Measurements from ENCODE around the gene PSMB2.

Gene PSMB2

DNA sequence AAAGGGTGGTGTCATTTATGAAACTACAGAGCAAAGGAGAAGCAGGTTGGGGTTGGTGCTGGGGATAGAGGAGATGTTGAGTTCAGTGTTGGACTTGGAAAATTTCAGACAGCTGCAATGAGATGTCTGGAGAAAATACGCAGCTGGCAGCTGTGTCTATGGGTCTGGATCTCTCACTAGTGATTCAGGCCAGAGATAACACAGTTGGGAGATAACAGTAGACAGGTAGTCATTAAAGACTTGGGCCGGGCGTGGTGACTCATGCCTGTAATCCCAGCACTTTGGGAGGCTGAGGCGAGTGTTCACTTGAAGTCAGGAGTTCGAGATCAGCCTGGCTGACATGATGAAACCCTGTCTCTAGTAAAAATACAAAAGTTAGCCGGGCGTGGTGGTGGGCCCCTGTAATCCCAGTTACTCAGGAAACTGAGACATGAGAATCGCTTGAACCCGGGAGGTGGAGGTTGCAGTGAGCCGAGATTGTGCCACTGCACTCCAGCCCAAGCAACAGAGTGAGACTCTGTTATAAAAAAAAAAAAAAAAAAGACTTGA lies 70.7 kb downstream of the PSMB2 start:
- no peak for DNase-seq

- DNase-seq = no peak
Observed at GRCh38 chr1:35569936-35570335, 71.4 kb downstream of the PSMB2 start.

DNA sequence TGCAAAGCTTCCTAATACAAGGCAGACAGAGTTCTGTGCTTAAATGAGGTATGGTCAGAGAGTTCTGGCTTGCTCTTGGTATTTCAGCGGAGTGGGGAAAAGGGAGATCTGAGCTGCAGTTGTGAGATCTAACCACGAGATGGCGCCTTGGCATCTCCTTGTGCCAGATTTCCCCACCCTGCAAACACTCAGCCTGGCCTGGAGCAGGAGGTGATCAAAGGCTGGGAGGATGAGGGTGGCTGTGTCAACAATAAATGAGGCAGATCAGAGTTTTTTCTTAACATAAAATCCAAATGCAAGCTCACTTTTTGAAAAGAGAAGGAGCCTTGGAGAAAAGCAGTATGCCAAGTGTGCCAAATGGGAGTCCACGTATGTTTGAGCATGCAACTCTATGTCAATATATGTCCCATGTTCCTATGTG lies 72.3 kb downstream of the PSMB2 start:
- peak; percentile 62 for DNase-seq

- DNase-seq = no peak
Observed at GRCh38 chr1:35567947-35568558, 73.3 kb downstream of the PSMB2 start.

GRCh38 chr1:35565742-35566133 lies 75.6 kb downstream of the PSMB2 start:
- no peak for DNase-seq

- no peak for DNase-seq
Observed at GRCh38 chr1:35564884-35565741, 76.2 kb downstream of the PSMB2 start.

GRCh38 chr1:35564037-35564883 lies 77.1 kb downstream of the PSMB2 start:
- DNase-seq = peak; percentile 75

DNA sequence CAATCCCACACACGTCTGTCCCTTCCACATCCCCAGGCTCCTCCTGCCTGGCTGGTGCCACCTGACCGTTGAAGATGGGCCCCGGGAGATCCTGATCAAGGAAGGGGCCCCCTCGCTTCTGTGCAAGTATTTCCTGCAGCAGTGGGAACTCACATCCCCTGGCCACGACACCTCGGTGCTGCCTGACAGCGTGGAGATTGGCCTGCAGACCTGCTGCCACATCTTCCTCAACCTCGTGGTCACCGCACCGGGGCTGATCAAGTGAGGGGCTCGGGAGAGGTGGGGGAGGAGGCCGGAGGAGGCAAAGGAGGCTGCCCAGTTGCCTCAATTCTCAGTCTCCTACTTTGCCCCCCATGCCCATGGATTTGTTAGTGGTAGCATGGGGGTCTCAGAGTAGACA lies 78.2 kb downstream of the PSMB2 start:
- DNase-seq = no peak

DNA sequence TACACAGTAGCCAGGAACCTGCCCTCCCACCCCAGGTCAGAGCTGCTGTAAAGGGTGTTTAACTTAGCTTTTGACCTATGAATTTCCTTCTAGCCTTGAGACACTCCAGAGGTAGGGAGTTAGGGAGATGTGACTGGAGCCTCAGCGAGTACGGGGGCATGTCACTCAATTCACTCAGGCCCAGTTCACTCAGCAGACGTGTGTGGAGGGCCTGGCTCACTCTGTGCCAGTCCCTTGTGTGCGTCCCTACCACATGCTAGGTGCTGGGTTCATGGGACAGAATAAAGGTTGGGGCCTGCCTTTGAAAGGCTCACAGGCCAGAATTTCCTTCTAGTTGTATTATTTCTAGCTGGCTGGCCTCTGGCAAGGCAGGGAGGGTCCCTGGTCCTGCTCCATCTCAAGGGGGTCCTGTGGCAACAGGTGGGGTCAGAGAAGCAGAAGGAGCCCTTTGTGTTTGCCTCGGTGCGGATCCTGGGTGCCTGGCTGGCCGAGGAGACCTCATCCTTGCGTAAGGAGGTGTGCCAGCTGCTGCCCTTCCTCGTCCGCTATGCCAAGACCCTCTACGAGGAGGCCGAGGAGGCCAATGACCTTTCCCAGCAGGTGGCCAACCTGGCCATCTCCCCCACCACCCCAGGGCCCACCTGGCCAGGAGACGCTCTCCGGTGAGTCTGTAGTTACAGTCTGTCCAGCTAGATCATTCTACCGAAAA lies 79.2 kb downstream of the PSMB2 start:
- no peak for DNase-seq

DNA sequence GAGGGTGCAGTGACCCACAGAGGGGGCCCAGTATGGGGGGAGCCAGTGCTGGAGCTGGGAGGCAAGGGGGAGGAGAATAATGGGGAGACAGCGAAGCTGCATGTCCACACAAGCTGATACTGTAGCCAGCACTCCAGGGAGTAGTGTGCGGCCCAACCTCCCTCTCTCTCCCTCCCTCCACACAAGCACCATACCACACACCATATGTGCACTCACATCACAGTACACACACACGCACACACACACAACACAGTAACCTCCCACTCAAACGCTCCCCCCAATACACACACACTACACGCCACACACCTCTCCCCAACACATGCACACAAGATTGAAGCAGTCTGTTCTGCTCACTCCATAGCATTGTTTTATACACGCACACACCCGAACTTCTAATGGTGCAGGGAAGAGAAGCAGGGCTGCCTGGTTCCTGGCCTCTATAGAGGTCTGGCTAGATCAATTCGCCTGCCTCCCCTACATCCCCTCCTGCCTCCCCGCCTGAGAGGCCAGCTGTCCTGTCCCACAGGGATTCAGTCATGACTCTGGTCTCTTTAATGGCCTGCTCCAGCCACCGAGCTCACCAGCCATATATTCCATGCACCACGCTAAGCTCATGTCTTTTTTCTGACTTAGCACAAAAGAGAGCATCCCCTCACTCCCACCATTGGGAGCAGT lies 79.9 kb downstream of the PSMB2 start:
- DNase-seq = no peak

GRCh38 chr1:35560256-35561225 lies 80.8 kb downstream of the PSMB2 start:
- DNase-seq = no peak

DNA sequence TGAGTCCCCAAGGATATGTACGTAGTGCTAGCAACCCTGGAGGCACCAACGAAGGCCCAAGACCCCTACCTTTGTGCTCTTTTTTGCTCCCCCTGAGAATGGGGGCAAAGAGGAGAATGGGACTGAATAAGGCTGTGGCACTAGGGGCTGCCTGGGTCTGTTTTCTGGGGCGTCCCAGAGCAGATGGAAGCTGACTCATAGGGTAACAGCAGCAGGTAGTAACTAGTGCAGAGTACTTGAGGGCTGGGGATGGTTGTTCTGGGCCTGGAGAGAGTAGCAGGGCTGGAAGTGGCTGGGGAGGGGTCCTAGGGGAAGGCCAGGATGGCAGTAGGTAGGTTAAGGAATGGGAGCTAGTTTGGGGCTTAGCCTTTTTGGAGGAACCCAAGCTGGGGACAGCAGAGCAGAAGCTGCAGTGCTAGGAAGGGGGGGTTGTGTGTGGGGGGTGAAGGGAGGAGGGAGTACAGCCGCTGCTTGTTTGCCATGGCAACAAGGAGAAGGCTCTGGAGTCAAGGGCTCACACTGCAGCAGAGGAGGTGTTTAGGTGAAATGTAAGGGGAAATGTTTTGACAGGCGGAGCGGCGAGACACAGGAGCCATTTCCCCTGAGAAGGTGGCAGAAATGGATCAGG lies 81.9 kb downstream of the PSMB2 start:
- no peak for DNase-seq

GRCh38 chr1:35558374-35559316 lies 82.7 kb downstream of the PSMB2 start:
- DNase-seq = peak; percentile 63

DNA sequence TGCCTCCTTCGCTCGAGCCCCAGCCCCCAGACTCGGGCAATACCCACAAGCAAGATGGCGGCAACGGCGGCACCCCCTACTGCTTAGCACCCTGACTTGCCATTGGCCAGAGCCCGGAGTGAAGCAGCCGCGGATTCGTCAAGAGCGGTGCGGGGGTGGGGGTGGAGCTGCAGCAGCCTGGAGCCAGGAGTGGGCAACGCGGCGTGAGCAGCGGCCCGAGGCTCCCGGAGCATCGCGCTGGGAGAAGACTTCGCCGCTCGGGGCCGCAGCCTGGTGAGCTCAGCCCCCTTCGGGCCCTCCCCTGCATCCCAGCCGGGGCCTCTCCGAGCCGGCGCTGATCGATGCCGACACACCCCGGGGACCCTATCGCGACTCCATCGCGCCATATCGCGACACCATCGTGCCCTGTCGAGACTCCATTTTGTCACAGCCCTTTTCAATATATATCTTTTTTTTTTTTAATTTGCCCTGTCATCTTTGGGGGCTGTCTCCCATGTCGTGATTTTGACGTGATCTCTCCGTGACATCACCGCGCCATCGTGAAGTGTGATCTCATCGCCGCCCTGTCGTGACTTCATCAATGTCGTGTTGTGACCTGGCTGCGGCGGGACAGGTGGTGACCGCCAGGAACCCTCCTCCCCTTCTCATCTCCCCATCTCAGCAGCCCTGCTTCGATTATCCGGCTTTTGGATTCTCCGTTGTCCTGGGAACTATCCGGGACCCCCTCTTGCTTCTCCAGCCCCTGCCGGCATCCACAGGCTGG lies 83.5 kb downstream of the PSMB2 start, which contains the start of gene NCDN:
TSS of gene NCDN (plus strand) at position 189 of the 763 bp plus-strand sequence. CDS start at position 581, 392 bp downstream.
- DNase-seq = peak; percentile 100

DNA sequence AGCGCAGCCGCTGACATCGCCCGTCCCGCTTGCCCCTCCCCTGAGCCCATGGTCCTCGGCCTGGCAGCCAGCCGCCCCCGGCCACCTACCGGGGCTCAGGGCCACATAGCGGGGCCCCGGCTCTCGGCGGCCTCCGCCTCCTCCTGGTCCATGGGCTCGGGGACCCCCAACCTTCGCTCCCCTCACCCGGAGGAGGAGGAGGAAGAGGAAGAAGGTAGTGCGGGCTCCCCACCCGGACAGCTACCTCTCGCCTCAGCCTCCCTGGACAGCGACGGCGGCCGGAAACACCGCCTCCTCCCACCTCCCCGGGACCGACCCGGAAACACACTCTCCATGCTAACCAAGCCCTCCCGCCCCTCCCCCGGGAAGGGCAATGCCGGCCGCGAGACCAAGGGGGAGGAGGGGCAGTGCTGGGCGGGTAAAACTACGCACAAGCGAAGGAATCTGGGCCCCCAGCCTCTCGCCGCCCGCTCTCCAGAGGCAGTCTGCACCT lies 84.2 kb downstream of the PSMB2 start, which contains the start of gene KIAA0319L:
TSS of gene KIAA0319L (minus strand) at position 286 of the 493 bp plus-strand sequence. CDS start 2,912 bp downstream, outside the sequence.
- peak; percentile 98 for DNase-seq

DNA sequence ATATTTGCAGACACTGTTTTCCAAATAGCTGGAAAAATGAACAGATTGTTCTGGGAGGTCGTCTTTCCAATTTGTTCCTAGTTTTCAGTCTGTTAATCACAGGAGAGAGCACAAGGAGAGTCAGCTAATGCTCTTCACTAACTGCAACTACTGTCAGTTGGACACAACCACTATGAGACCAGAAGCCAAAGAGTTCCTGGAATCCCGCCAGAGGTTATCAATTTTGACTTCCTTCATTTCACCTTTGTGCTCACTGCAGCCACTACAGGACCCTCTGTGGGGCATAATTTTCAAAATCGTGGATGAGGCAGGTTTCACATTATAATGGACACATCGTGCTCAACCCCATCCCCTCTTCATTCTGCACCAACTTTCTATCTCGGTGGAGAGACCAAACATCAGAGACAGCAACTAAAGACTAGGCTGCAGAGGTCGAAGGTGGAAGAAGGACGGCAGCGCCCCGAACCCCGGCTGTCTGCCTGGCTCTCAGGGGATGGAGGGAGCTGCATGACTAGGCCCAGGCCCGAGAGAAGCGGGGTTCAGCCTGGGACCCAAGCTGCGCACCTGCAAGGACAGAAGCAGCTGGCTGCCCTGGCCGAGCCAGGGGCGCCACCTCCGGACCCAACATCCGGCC lies 84.7 kb downstream of the PSMB2 start:
- DNase-seq = no peak

Measured in NCI-H510A (cell line).